Measurements from ENCODE around the gene CITED4. TPM values are rescaled to one million over a fixed set of nuclear protein-coding genes. Genes with fewer than 3 reads are reported as not detected.
A peak's percentile ranks its signal among the peaks of the same experiment; 100 is the strongest.

The CITED4 gene
- total and polyA plus RNA-seq, 2 donors (not counting 3 experiments of a cell fraction or from before 2014, with no cell fraction given): 3.8 to 11.3 TPM

DNA sequence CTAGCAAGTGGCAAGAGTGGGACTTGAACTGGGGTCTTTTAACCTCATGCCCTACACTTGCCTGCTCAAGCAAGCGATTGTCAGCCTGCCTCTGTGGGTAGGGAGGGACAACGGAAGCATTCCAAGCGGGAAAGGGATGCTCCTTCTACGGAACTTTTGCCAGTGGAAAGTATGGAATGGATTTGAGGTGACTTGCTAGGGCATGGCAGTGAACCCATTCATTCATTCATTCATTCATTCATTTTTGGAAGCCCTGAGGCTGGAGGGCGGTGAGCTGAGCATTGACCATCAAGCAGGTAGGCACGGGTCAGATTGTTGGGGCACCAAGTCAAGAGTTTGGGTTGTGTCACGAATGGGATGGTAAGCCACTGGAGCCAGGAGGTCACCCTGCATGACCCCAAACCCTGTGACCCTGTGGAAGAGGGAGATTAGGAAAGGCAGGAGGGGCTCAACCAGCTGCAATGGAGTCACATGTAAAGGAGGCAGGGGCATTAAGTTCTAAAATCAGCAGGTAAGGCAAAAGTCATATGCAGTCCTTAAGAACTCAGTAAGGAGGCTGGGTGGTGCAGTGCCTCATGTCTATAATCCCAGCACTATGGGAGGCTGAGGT lies 11.8 kb upstream of the CITED4 start:
- no TSS peak for BruUV-seq (replicated peaks)
- H3K36me3 ChIP-seq (ENCODE audit: control insufficient read depth in 2 of 2, extremely low read depth in 1 of 2, insufficient read depth in 2 of 2, low read length in 2 of 2): no peaks in the 10 kb centered on the region
- H3K4me2 ChIP-seq (ENCODE audit: insufficient read depth, low read length): no peak overlapping the region
- dilution Hi-C loops (cut with MboI; ENCODE audit: extremely low pct_ligation_motif_present, low sequenced_read_pairs): no loop called here
- peaks cover 4% of the 10 kb centered on the region for H3K9me3 ChIP-seq (replicated peaks; ENCODE audit: control insufficient read depth, insufficient read depth, low read length)
- H3K4me1 ChIP-seq (ENCODE audit: control insufficient read depth, extremely low read depth, insufficient read depth, low read length): peaks cover 45% of the 10 kb centered on the region
- peak overlapping the region; percentile 27 for H2AFZ ChIP-seq (ENCODE audit: low read depth, low read length)
- no peaks in the 10 kb centered on the region for H3K27me3 ChIP-seq (ENCODE audit: control insufficient read depth in 2 of 2, insufficient read depth in 2 of 2, low read length in 2 of 2)
- TF ChIP-seq FOS (IDR thresholded peaks at IDR 0.05; ENCODE audit: borderline replicate concordance, insufficient read depth, low read length): no peak
- TF ChIP-seq, protein P1, sequence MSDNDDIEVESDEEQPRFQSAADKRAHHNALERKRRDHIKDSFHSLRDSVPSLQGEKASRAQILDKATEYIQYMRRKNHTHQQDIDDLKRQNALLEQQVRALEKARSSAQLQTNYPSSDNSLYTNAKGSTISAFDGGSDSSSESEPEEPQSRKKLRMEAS (IDR thresholded peaks at IDR 0.05; ENCODE audit: insufficient read depth, insufficient read length): no peak
- TF ChIP-seq EZH2 (IDR thresholded peaks at IDR 0.05; ENCODE audit: borderline replicate concordance, low read depth, low read length, severe bottlenecking): no peak
- no peak for TF ChIP-seq GATA2 (IDR thresholded peaks at IDR 0.05; ENCODE audit: insufficient read depth, insufficient read length, low read depth, low read length)
- TF ChIP-seq POLR2AphosphoS5 (IDR thresholded peaks at IDR 0.05; ENCODE audit: insufficient read depth, low read depth, low read length): no peak
- TF ChIP-seq MYC (IDR thresholded peaks at IDR 0.05; ENCODE audit: low read depth, low read length): no peak
- no peak for TF ChIP-seq POLR2A (IDR thresholded peaks at IDR 0.05; ENCODE audit: low read depth, low read length)
- TF ChIP-seq JUN (IDR thresholded peaks at IDR 0.05; ENCODE audit: borderline replicate concordance, insufficient read depth, insufficient read length, low read depth): no peak
- TF ChIP-seq, protein P2, sequence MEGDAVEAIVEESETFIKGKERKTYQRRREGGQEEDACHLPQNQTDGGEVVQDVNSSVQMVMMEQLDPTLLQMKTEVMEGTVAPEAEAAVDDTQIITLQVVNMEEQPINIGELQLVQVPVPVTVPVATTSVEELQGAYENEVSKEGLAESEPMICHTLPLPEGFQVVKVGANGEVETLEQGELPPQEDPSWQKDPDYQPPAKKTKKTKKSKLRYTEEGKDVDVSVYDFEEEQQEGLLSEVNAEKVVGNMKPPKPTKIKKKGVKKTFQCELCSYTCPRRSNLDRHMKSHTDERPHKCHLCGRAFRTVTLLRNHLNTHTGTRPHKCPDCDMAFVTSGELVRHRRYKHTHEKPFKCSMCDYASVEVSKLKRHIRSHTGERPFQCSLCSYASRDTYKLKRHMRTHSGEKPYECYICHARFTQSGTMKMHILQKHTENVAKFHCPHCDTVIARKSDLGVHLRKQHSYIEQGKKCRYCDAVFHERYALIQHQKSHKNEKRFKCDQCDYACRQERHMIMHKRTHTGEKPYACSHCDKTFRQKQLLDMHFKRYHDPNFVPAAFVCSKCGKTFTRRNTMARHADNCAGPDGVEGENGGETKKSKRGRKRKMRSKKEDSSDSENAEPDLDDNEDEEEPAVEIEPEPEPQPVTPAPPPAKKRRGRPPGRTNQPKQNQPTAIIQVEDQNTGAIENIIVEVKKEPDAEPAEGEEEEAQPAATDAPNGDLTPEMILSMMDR (IDR thresholded peaks at IDR 0.05; ENCODE audit: extremely low read depth in 1 of 2, insufficient read depth in 1 of 2, low read depth in 1 of 2, low read length in 2 of 2): no peak
- H3K79me2 ChIP-seq (ENCODE audit: control insufficient read depth, insufficient read depth, low read length): no peaks in the 10 kb centered on the region
- H3K4me3 ChIP-seq (replicated peaks in 1 of 3; ENCODE audit: insufficient read depth in 1 of 3, low read depth in 1 of 3, low read length in 3 of 3): no peak overlapping the region
- FAIRE-seq (no peak), DNase-seq (ENCODE audit: low read depth, low spot score) (no peak)
- CTCF ChIA-PET: interaction anchor here (2.1 to 5.9 kb wide), 3 partner anchors 10 to 79 kb away, joined by 6 to 84 read pairs (median 7); no protein-coding TSS in a partner anchor
- H3K9ac ChIP-seq (replicated peaks; ENCODE audit: extremely low read depth, insufficient read depth, low read length): no peak overlapping the region
- intact Hi-C loops (cut with micrococcal nuclease): no loop called here
- no peaks in the 10 kb centered on the region for H3K9me1 ChIP-seq (replicated peaks; ENCODE audit: control insufficient read depth, extremely low read depth, insufficient read depth, low read length)
- no peaks in the 10 kb centered on the region for H4K20me1 ChIP-seq (replicated peaks; ENCODE audit: control insufficient read depth, extremely low read depth, insufficient read depth, low read length)
- POLR2A ChIA-PET: interaction anchor here (2.1 kb wide), 1 partner anchor 12 kb away, joined by 5 read pairs; the partner anchor contains the start of gene CITED4
- no peak overlapping the region for H3K27ac ChIP-seq (ENCODE audit: insufficient read depth, low read depth, low read length)
